ENCODE data around the gene IL11RA. TPM values are rescaled to one million over a fixed set of nuclear protein-coding genes. Genes with fewer than 3 reads are reported as not detected.

Gene IL11RA
- 10 to 100 TPM; 83.9 to 86.3 TPM for total RNA-seq

GRCh38 chr9:34651876-34652601, at the start of gene IL11RA:
Gene IL11RA (plus strand): TSS chr9:34652185. CDS start chr9:34655218, 3,033 bp downstream.

GRCh38 chr9:34611811-34612787, 39.9 kb upstream of the IL11RA start, which contains the start of gene RPP25L:
Gene RPP25L (minus strand): TSS chr9:34612097. CDS start chr9:34611296, 801 bp downstream.

GRCh38 chr9:34620061-34620994, 31.7 kb upstream of the IL11RA start, which contains the start of gene DCTN3:
Gene DCTN3 (minus strand): TSS chr9:34620495. CDS start chr9:34620464, 31 bp downstream.

GRCh38 chr9:34628656-34629490, 23.1 kb upstream of the IL11RA start, which contains the start of gene ARID3C:
Gene ARID3C (minus strand): TSS chr9:34629066. CDS start chr9:34628014, 1,052 bp downstream.

GRCh38 chr9:34637356-34638137, 14.4 kb upstream of the IL11RA start, which contains the start of gene SIGMAR1:
Gene SIGMAR1 (minus strand): TSS chr9:34637787. CDS start chr9:34637697, 90 bp downstream.

GRCh38 chr9:34646211-34647083, 5.5 kb upstream of the IL11RA start, which contains the start of gene GALT:
Gene GALT (plus strand): TSS chr9:34646675. CDS start chr9:34646705, 30 bp downstream.

GRCh38 chr9:34662526-34663302, 10.7 kb downstream of the IL11RA start, which contains the start of gene CCL27:
Gene CCL27 (minus strand): TSS chr9:34662657. CDS start chr9:34662633, 24 bp downstream.

GRCh38 chr9:34690983-34691935, 39.3 kb downstream of the IL11RA start, which contains the start of gene CCL19:
Gene CCL19 (minus strand): TSS chr9:34691276. CDS start chr9:34691139, 137 bp downstream.

GRCh38 chr9:34710023-34710422, 58.0 kb downstream of the IL11RA start, which contains the start of gene CCL21:
Gene CCL21 (minus strand): TSS chr9:34710136. CDS start chr9:34710066, 70 bp downstream.

Other genes with a start within 250 kb of the IL11RA start
- gene FAM219A, start 193.6 kb upstream of the IL11RA start, total RNA-seq = 10 to 100 TPM; 11.5 to 13.2 TPM
- not detected for gene DNAI1, start 193.4 kb upstream of the IL11RA start, total RNA-seq
- gene ENHO, start 129.2 kb upstream of the IL11RA start, total RNA-seq = not detected
- not detected for gene CNTFR, start 62.5 kb upstream of the IL11RA start, total RNA-seq
- 10 to 100 TPM; 30.8 to 32.5 TPM for gene RPP25L, start 40.1 kb upstream of the IL11RA start, total RNA-seq
- gene DCTN3, start 31.7 kb upstream of the IL11RA start, total RNA-seq = 100 to 1,000 TPM; 120 to 122 TPM
- under 1 TPM in 1 of 2 experiments, not detected in 1; 0.18 TPM for gene ARID3C, start 23.1 kb upstream of the IL11RA start, total RNA-seq
- gene SIGMAR1, start 14.4 kb upstream of the IL11RA start, total RNA-seq = 10 to 100 TPM; 54.6 to 55.1 TPM
- gene GALT, start 5.5 kb upstream of the IL11RA start, total RNA-seq = 100 to 1,000 TPM; 126 to 131 TPM
- not detected for gene CCL27, start 10.5 kb downstream of the IL11RA start, total RNA-seq
- gene CCL19, start 39.1 kb downstream of the IL11RA start, total RNA-seq = not detected
- not detected for gene CCL21, start 58.0 kb downstream of the IL11RA start, total RNA-seq